ENCODE measurements around the gene ARPP19.

ARPP19 gene

GRCh38 chr15:52509500-52510245, 59.2 kb downstream of the ARPP19 start:
- DNase-seq, result no peak

GRCh38 chr15:52506549-52506948, 62.3 kb downstream of the ARPP19 start:
- no peak for DNase-seq

- no peak for DNase-seq
These were observed 63.7 kb downstream of the ARPP19 start for GRCh38 chr15:52505151-52505550.

- no peak for DNase-seq
These were observed 64.9 kb downstream of the ARPP19 start for GRCh38 chr15:52503788-52504496.

GRCh38 chr15:52502608-52503007, 66.2 kb downstream of the ARPP19 start:
- no peak for DNase-seq

DNA sequence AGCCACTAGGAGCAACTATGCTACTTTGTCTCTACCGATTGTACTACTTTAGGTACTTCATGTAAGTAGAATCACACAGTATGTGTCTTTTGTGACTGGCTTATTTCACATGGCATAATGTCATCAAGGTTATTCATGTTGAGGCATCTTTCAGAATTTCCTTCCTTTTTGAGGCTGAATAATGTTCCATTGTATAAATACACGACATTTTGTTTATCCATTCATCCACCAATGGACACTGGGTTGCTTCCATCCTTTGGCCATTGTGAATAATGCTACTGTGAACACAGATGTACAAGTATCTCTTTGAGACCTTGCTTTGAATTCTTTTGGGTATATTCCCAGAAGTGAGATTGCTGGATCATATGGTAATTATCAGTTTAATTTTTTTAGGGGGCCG, 69.3 kb downstream of the ARPP19 start:
- DNase-seq, result no peak

- peak; percentile 58 for DNase-seq
These were observed 70.1 kb downstream of the ARPP19 start for GRCh38 chr15:52498706-52499105.
